Measurements from ENCODE around the gene C10orf120.

The C10orf120 gene

GRCh38 chr10:122663516-122664130 is 36.0 kb downstream of the C10orf120 start:
- H3K27ac ChIP-seq (ENCODE audit: insufficient read depth, low read depth, low read length, poor library complexity, severe bottlenecking) = no peak overlapping the region
- H3K9me3 ChIP-seq (ENCODE audit: control insufficient read depth, low read length) = no peaks in the 10 kb centered on the region
- H3K27me3 ChIP-seq (ENCODE audit: control insufficient read depth, insufficient read depth, low read length, poor library complexity, severe bottlenecking) = no peaks in the 10 kb centered on the region
- no peak overlapping the region for H3K4me3 ChIP-seq (ENCODE audit: insufficient read depth, low read depth, low read length)
- 91 to 94% methylated on average over 5 of the region's 5 CpGs for WGBS, 2 experiments
- no peaks in the 10 kb centered on the region for H3K4me1 ChIP-seq (ENCODE audit: control insufficient read depth, insufficient read depth, low read length)
- no peaks in the 10 kb centered on the region for H3K36me3 ChIP-seq (ENCODE audit: control insufficient read depth, insufficient read depth, low read length)

GRCh38 chr10:122662231-122662630 is 37.4 kb downstream of the C10orf120 start:
- H3K9me3 ChIP-seq (ENCODE audit: control insufficient read depth, low read length) = no peaks in the 10 kb centered on the region
- H3K27ac ChIP-seq (ENCODE audit: insufficient read depth, low read depth, low read length, poor library complexity, severe bottlenecking) = no peak overlapping the region
- no peak overlapping the region for H3K4me3 ChIP-seq (ENCODE audit: insufficient read depth, low read depth, low read length)
- H3K27me3 ChIP-seq (ENCODE audit: control insufficient read depth, insufficient read depth, low read length, poor library complexity, severe bottlenecking) = no peaks in the 10 kb centered on the region
- 90 to 91% methylated on average over 6 of the region's 6 CpGs for WGBS, 2 experiments
- H3K4me1 ChIP-seq (ENCODE audit: control insufficient read depth, insufficient read depth, low read length) = no peaks in the 10 kb centered on the region
- H3K36me3 ChIP-seq (ENCODE audit: control insufficient read depth, insufficient read depth, low read length) = no peaks in the 10 kb centered on the region

GRCh38 chr10:122660696-122661095 is 39.0 kb downstream of the C10orf120 start:
- 89 to 92% methylated on average over 6 of the region's 6 CpGs for WGBS, 2 experiments
- Histone ChIP-seq H3K27me3 (ENCODE audit: control insufficient read depth, insufficient read depth, low read length, poor library complexity, severe bottlenecking) (no peaks in the 10 kb centered on the region), H3K4me3 (ENCODE audit: insufficient read depth, low read depth, low read length) (no peak overlapping the region), H3K36me3 (ENCODE audit: control insufficient read depth, insufficient read depth, low read length) (no peaks in the 10 kb centered on the region), H3K9me3 (ENCODE audit: control insufficient read depth, low read length) (no peaks in the 10 kb centered on the region), H3K4me1 (ENCODE audit: control insufficient read depth, insufficient read depth, low read length) (no peaks in the 10 kb centered on the region), H3K27ac (ENCODE audit: insufficient read depth, low read depth, low read length, poor library complexity, severe bottlenecking) (no peak overlapping the region)

GRCh38 chr10:122659651-122660050 is 40.0 kb downstream of the C10orf120 start:
- no peaks in the 10 kb centered on the region for H3K4me1 ChIP-seq (ENCODE audit: control insufficient read depth, insufficient read depth, low read length)
- H3K9me3 ChIP-seq (ENCODE audit: control insufficient read depth, low read length) = no peaks in the 10 kb centered on the region
- no peak overlapping the region for H3K4me3 ChIP-seq (ENCODE audit: insufficient read depth, low read depth, low read length)
- no peaks in the 10 kb centered on the region for H3K36me3 ChIP-seq (ENCODE audit: control insufficient read depth, insufficient read depth, low read length)
- H3K27me3 ChIP-seq (ENCODE audit: control insufficient read depth, insufficient read depth, low read length, poor library complexity, severe bottlenecking) = no peaks in the 10 kb centered on the region
- WGBS, 2 experiments = 94 to 99% methylated on average over 7 of the region's 7 CpGs
- no peak overlapping the region for H3K27ac ChIP-seq (ENCODE audit: insufficient read depth, low read depth, low read length, poor library complexity, severe bottlenecking)

GRCh38 chr10:122659126-122659525 is 40.5 kb downstream of the C10orf120 start:
- H3K36me3 ChIP-seq (ENCODE audit: control insufficient read depth, insufficient read depth, low read length) = no peaks in the 10 kb centered on the region
- no peaks in the 10 kb centered on the region for H3K4me1 ChIP-seq (ENCODE audit: control insufficient read depth, insufficient read depth, low read length)
- H3K27ac ChIP-seq (ENCODE audit: insufficient read depth, low read depth, low read length, poor library complexity, severe bottlenecking) = no peak overlapping the region
- H3K27me3 ChIP-seq (ENCODE audit: control insufficient read depth, insufficient read depth, low read length, poor library complexity, severe bottlenecking) = no peaks in the 10 kb centered on the region
- WGBS, 2 experiments = 86 to 91% methylated on average over 6 of the region's 6 CpGs
- H3K4me3 ChIP-seq (ENCODE audit: insufficient read depth, low read depth, low read length) = no peak overlapping the region
- no peaks in the 10 kb centered on the region for H3K9me3 ChIP-seq (ENCODE audit: control insufficient read depth, low read length)

- Histone ChIP-seq H3K27ac (ENCODE audit: insufficient read depth, low read depth, low read length, poor library complexity, severe bottlenecking) (no peak overlapping the region), H3K4me1 (ENCODE audit: control insufficient read depth, insufficient read depth, low read length) (no peaks in the 10 kb centered on the region), H3K36me3 (ENCODE audit: control insufficient read depth, insufficient read depth, low read length) (no peaks in the 10 kb centered on the region), H3K4me3 (ENCODE audit: insufficient read depth, low read depth, low read length) (no peak overlapping the region), H3K27me3 (ENCODE audit: control insufficient read depth, insufficient read depth, low read length, poor library complexity, severe bottlenecking) (no peaks in the 10 kb centered on the region), H3K9me3 (ENCODE audit: control insufficient read depth, low read length) (no peaks in the 10 kb centered on the region)
- 90 to 93% methylated on average over 8 of the region's 8 CpGs for WGBS, 2 experiments
These were observed 41.1 kb downstream of the C10orf120 start for GRCh38 chr10:122658356-122659049.

GRCh38 chr10:122657729-122658128 is 41.9 kb downstream of the C10orf120 start:
- Histone ChIP-seq H3K27ac (ENCODE audit: insufficient read depth, low read depth, low read length, poor library complexity, severe bottlenecking) (no peak overlapping the region), H3K36me3 (ENCODE audit: control insufficient read depth, insufficient read depth, low read length) (no peaks in the 10 kb centered on the region), H3K4me1 (ENCODE audit: control insufficient read depth, insufficient read depth, low read length) (no peaks in the 10 kb centered on the region), H3K4me3 (ENCODE audit: insufficient read depth, low read depth, low read length) (no peak overlapping the region), H3K9me3 (ENCODE audit: control insufficient read depth, low read length) (no peaks in the 10 kb centered on the region), H3K27me3 (ENCODE audit: control insufficient read depth, insufficient read depth, low read length, poor library complexity, severe bottlenecking) (no peaks in the 10 kb centered on the region)
- 75 to 80% methylated on average over 3 of the region's 3 CpGs for WGBS, 2 experiments

GRCh38 chr10:122657255-122657654 is 42.4 kb downstream of the C10orf120 start:
- Histone ChIP-seq H3K4me3 (ENCODE audit: insufficient read depth, low read depth, low read length) (no peak overlapping the region), H3K9me3 (ENCODE audit: control insufficient read depth, low read length) (no peaks in the 10 kb centered on the region), H3K27me3 (ENCODE audit: control insufficient read depth, insufficient read depth, low read length, poor library complexity, severe bottlenecking) (no peaks in the 10 kb centered on the region), H3K4me1 (ENCODE audit: control insufficient read depth, insufficient read depth, low read length) (no peaks in the 10 kb centered on the region), H3K27ac (ENCODE audit: insufficient read depth, low read depth, low read length, poor library complexity, severe bottlenecking) (no peak overlapping the region), H3K36me3 (ENCODE audit: control insufficient read depth, insufficient read depth, low read length) (no peaks in the 10 kb centered on the region)
- WGBS, 2 experiments = 88 to 92% methylated on average over 4 of the region's 4 CpGs

GRCh38 chr10:122656741-122657140 is 42.9 kb downstream of the C10orf120 start:
- Histone ChIP-seq H3K9me3 (ENCODE audit: control insufficient read depth, low read length) (no peaks in the 10 kb centered on the region), H3K27me3 (ENCODE audit: control insufficient read depth, insufficient read depth, low read length, poor library complexity, severe bottlenecking) (no peaks in the 10 kb centered on the region), H3K4me1 (ENCODE audit: control insufficient read depth, insufficient read depth, low read length) (no peaks in the 10 kb centered on the region), H3K4me3 (ENCODE audit: insufficient read depth, low read depth, low read length) (no peak overlapping the region), H3K27ac (ENCODE audit: insufficient read depth, low read depth, low read length, poor library complexity, severe bottlenecking) (no peak overlapping the region), H3K36me3 (ENCODE audit: control insufficient read depth, insufficient read depth, low read length) (no peaks in the 10 kb centered on the region)
- 93 to 96% methylated on average over 5 of the region's 5 CpGs for WGBS, 2 experiments

GRCh38 chr10:122656308-122656705 is 43.3 kb downstream of the C10orf120 start:
- H3K4me1 ChIP-seq (ENCODE audit: control insufficient read depth, insufficient read depth, low read length) = no peaks in the 10 kb centered on the region
- H3K36me3 ChIP-seq (ENCODE audit: control insufficient read depth, insufficient read depth, low read length) = no peaks in the 10 kb centered on the region
- H3K27me3 ChIP-seq (ENCODE audit: control insufficient read depth, insufficient read depth, low read length, poor library complexity, severe bottlenecking) = no peaks in the 10 kb centered on the region
- H3K27ac ChIP-seq (ENCODE audit: insufficient read depth, low read depth, low read length, poor library complexity, severe bottlenecking) = no peak overlapping the region
- WGBS, 2 experiments = 93 to 100% methylated on average over 2 of the region's 2 CpGs
- H3K4me3 ChIP-seq (ENCODE audit: insufficient read depth, low read depth, low read length) = no peak overlapping the region
- no peaks in the 10 kb centered on the region for H3K9me3 ChIP-seq (ENCODE audit: control insufficient read depth, low read length)
